T-helper 1 cell treated with Interleukin-12 subunit alpha and Interleukin-12 subunit beta and Interleukin-4 antibody, amounts not matched to agents 30 ng/mL and 1 ng/mL, for 36 hours (primary cell): ENCODE results near the gene GIMAP8. TPM values are rescaled to one million over a fixed set of nuclear protein-coding genes. Genes with fewer than 3 reads are reported as not detected.
"Not testable (repeated sequence)": the region's sequence is repeated elsewhere in the genome, so short reads cannot be mapped to it uniquely, and the experiment has no call there.

Source experiments
- intact Hi-C: fragments of 100-400 bp; cut with micrococcal nuclease; formaldehyde crosslinking; loops from one replicate; pipeline ENCODE4 v1.15.1; 2024
- total RNA-seq: library from RNA; stranded (reverse); gene quantifications from 2 replicates; pipeline ENCODE4 v1.2.3, GENCODE V29; 2022

GIMAP8 gene
- total RNA-seq, 1 donor from 2014 or later, result 54.5 TPM

DNA sequence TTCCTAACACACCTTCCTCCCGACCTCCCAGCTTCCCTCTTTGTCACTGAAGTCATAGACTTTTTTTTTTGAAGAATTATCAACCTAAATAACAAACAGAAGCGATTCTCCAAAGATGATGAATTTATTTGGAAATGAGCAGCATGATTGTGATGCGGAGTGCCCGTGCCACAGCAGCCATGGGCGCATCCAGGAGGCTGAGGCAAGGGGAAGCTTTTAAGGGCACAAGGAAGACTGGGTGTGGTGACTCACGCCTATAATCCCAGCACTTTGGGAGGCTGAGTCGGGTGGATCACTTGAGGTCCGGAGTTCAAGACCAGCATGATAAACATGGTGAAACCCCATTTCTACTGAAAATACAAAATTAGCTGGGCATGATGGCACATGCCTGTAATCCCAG, 16.2 kb upstream of the GIMAP8 start:
- intact Hi-C loops, result loop anchor here (2.0 kb wide), 1 partner anchor 27 kb away; no protein-coding TSS in a partner anchor

DNA sequence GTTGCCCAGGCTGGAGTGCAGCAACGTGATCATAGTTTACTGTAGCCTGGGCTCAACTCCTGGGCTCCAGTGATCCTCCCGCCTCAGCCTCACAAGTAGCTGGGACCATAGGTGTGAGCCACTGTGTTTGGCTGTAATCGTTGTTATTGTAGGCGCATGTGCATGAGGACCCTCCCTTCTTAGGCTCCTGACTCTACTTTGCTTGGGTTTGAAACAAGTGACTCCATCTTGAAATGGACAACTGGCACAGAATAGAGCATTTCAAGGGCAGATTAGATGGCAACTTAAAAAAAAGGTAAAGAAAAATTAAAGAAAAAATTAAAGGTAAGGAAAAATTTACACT, 15.4 kb upstream of the GIMAP8 start:
- intact Hi-C loops, result loop anchor here (2.0 kb wide), 1 partner anchor 28 kb away; no protein-coding TSS in a partner anchor

DNA sequence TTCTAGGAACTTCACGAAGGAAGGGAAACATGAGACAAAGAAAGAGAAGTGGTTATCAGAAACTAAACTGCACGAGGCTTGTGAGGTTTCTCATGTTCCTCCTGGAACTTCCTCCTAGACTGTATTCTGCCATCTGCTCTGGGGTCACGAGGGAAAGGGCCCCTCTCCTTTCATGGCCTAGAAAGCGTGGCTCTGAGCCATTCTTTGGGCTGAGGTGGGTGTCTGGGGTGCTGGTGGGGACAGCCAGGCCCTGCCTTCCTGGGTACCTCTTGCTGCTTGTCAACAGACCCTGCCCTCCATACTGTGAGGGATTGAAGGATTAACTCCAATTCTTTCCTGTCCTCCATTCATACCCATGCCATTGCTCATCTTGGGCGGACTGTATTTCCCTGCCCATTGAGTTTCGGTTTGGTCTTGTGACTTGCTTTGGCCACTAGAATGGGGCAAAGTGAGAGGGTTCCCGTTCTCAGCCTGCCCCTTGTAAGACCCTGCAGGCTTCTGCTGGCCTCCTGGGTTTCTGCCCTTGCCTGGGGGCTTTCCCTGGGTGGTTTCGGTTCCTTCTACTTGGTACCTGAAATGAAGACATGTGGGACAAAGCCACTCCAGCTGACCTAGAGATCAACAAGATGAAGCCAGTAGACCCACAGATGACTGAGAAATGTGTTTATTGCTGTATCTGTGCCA, 14.9 kb upstream of the GIMAP8 start:
- intact Hi-C loops, result loop anchor here (2.0 kb wide), 1 partner anchor 29 kb away; no protein-coding TSS in a partner anchor

DNA sequence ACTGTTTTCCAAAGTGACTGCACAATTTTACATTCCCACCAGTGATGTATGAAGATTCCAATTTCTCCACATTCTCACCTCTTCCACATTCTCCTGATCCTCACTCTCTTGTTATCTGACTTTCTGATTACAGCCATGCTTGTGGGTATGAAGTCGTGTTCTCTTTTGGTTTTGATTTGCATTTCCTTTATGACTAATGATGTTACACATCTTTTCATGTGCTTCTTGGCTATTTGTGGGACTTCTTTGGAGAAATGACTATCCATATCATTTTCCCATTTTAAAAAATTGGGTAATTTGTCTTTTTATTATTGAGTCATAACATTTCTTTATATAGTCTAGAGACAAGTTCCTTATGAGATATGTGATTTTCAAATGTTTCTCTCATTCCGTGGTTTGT, 10.5 kb upstream of the GIMAP8 start:
- intact Hi-C loops, result loop anchor here (10.0 kb wide), 1 partner anchor 545 kb away; no protein-coding TSS in a partner anchor

DNA sequence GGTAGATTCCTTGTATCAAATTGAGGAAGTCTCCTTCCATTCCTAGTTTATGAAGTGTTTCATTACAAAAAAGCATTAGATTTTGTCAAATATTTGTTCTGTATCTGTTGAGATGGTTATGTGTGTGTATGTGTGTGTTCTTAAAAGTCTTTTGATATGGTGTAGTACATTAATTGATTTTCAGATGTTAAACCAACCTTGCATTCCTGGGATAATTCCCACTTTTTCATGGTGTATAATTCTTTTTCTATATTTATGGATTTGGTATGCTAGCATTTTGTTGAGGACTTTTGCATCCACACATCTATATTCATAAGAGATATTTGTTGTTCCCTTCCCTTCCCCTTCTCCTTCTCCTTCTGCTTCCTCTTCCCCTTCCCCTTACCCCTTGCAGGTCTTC, 8.9 kb upstream of the GIMAP8 start:
- intact Hi-C loops, result loop anchor here (10.0 kb wide), 1 partner anchor 543 kb away; no protein-coding TSS in a partner anchor

DNA sequence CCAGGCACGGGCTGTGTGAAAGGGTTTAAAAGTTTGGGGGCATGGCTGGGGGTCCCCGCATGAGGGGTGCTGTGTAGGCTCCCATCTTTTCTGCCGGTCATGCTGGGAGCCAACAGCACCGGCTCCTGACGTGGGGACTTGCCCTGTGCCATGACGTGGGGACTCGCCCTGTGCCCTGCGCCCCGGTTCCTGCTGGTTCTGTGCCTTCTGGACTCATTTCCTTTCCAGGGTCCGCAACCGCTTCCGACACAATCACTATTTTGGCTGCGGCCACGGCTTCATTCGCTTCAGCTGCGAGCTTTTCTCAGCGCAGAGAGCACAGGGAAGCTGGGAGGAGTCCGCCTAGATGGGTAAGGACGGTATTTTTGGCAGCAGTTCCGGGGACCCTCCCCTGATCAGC, 7.6 kb upstream of the GIMAP8 start:
- intact Hi-C loops, result loop anchor here (10.0 kb wide), 1 partner anchor 542 kb away; no protein-coding TSS in a partner anchor

DNA sequence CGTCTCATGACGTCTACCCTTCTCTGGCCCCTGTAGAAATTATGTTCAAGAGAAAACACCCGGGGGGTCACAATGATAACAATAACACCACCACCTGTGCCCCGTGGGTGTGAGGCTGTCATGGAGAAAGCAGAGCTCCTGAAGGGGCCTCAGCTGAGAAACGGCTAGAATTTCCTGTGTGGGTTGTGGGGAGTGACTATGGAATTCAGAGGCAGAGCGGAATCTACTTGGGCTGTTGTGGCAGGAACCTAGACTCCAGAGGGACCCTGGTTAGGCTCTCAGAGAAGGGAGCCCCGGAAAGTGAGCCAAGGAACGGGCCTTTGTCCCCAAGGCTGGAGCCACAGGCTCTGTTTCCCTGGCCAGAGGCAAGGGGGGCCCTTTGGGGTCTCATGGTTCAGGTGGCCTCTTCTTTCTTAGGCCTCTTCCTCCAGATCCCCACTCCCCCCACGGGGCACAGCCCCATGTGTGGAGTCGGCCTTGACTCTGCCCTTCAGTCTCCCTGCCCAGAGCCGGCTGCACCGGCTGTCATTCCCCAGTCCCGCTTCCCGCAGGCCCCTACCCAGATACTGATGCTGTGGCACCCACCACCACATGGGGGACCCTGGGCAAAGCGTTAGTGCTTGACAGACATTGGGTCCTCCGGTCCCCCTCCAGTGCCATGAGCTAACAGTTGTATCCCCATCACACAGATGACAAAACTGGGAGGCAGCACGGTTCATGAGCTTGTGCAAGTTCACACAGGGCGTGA, 6.5 kb upstream of the GIMAP8 start:
- intact Hi-C loops, result loop anchor here (10.0 kb wide), 1 partner anchor 541 kb away; no protein-coding TSS in a partner anchor

DNA sequence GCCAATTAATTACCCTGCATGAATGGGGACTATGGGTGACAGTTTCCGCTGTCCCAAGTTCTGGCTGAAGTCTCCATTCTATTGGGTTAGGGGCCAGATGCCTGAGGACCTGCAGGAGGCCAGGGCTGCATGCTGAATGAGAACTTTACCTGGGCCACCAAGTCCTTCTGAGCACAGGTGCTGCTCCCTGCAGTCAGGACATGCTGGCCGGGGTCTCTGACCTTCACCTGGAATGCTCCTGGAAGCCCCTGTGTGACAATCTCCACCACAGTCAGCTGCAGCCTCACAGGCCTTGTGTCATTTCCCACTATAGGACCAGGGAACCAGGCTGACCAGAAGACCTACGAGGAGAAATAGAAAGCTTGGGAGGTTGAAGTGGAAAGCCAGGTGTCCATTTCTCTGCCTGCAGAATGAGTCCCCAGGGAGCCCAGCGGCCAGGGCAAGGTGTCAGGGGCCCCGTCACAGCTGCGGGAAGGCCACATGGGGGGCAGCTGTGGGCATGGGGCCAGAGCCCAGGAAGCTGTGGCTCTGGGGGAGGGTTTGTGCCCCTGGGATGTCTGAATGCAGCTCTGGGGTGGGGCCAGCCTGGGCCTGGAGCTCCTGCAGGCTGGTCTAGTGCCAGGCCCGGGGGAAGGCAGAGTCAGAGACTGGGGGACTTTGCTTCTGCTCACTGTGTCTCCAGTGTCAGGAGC, 5.6 kb upstream of the GIMAP8 start:
- intact Hi-C loops, result loop anchor here (10.0 kb wide), 1 partner anchor 540 kb away; no protein-coding TSS in a partner anchor

DNA sequence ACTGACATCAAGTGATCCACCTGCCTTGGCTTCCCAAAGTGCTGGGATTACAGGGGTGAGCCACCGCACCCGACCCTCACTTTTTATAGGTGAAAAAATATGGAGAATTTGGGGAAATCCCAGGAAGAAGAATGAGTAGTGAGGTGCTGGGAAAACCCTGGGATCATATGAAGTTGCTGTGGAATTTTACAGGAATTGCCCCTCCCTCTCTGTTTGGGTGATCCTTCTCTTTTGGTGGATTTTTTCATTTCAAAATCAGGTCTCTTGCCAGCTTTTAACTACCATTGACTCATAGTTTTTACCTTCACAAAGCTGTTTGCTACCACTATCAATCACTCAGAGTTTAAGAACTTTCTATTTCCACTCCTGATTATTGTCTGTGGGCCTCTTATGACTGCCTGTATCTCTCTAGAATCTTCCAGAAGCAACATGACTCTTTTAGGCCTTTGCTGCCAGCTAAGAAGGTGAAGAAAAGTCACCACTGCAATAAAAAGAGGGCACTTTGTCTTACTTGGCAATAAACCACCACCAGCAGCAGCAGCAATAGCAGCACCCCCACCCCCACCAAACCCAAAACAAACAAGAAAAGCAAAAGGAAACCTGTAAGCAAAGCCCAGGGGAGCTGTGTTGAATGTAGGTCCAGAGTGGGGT, 4.0 kb upstream of the GIMAP8 start:
- intact Hi-C loops, result loop anchor here (10.0 kb wide), 1 partner anchor 538 kb away; no protein-coding TSS in a partner anchor

DNA sequence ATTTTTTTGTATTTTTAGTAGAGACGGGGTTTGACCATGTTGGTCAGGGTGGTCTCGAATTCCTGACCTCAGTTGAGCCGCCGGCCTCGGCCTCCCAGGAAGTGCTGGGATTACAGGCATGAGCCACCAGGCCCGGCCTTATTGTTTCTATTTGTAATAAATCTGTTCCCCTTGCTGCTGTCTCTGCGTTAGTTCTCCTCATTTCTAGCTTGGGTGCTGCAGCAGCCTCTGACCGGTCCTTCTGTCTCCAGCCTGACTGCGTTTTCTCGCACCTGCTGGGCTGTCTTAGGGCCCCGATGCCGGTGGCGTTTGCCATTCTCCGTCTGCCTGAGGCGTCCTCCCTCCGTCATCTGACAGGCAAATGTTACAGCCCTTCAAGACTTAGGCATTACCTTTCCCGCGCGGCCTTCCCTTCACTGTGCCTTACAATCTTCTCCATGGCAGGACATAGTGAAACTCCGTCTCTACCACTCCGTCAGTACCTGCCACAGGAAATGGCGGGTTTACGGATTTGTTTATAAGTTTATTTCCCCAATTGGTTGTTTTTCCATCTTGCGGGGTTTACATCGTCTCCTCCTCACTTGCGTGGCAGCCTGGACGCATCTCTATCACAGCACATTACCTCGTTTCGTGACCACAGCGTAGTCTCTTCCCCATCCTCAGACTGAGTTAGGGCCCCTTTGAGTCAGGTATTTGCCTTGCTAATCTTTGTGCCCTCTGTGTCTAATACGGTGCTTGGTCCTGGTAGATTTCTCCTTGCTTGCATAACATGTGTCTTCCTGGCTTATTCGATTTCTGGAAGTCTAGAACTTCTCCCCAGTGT, 2.3 kb upstream of the GIMAP8 start:
- intact Hi-C loops, result loop anchor here (1.0 to 10.0 kb wide), 5 partner anchors 162 to 537 kb away; partner anchors contain the start of gene GIMAP1

DNA sequence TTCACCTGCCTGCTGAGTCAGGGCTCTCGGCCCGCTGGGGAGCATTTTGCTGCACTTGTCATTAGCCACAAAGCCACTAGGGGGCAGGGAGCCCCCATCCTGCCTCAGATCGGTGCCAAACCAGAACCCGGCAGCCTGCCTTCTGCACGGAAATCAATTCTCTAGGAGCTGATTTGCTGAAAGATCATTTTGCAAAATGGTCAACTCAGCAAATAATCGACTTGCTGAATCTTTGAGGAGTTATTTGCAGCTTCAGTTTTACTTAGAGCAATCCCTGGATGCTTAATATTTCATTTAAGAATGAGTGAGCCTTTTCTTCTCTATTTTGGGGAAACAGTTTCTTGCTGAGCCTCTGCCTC, 1.7 kb upstream of the GIMAP8 start:
- intact Hi-C loops, result loop anchor here (1.0 to 10.0 kb wide), 5 partner anchors 162 to 536 kb away; partner anchors contain the start of gene GIMAP1

DNA sequence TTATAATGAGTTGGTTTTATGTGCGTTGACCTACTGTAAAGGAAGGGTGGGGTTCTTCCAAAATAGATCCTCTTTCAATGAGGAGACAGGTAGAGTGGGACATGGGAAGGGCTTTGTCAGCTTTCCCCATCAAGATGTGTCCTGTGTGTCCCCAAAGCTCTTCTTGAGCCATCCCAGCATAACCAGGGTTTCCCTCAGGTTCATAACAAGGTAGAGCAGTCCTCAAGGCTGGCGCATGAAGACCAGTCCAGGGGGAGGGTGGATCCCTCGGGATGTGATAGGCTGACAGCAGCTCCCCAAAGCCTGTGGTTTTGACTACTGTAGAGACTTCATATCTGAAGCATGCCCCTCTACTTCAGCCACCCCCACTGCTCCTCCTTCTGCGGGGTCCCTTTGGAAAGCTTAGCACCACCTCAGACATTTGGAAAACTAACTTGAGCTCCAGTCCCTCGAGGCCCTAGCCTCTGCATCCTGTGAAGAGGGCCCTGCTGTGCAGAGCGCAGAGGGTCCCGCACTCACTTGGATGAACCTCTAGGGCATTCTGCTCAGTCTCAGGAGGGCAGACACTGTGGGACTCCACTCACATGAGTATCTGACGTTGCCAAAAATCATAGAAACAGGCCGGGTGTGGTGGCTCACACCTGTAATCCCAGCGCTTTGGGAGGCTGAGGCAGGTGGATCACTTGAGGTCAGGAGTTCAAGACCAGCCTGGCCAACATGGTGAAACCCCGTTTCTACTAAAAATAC, 1.1 kb upstream of the GIMAP8 start:
- intact Hi-C loops, result loop anchor here (10.0 kb wide), 1 partner anchor 535 kb away; no protein-coding TSS in a partner anchor

DNA sequence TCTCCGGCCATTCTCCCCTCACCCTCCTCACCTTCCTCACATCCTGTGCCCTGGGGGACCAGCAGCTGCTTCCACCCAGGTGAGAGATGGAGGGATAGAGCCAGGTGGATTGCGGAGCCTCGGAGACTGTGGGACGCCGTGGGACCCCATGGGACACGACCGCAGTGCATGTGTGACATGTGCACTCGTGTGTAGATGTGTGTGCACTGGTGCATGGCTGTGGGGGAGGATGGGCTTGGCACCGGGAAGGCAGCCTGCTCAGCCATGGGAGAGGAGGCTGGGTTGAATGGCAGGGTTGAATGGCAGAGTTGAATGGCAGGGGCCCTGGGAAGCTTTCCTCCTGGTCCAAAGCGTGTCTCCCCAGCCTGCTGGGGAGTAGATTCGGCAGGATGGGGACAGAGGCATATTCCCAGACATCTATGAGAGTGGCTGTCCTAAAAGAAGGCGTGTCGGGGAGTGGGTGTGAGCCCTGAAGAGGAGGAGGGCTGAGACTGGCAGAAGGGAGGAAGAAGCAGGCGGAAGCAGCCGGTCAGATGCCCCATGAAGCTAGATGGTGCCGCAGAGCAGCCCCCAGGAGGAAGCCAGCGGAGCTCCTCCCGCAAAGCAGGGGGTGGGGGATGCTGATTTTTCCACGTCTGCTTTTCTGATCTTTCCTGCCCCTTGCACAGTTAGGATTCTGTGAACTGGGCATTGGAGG, 815 bp downstream of the GIMAP8 start:
- intact Hi-C loops, result loop anchor here (2.0 kb wide), 2 partner anchors 44 to 72 kb away; partner anchors contain the start of gene ZNF775

DNA sequence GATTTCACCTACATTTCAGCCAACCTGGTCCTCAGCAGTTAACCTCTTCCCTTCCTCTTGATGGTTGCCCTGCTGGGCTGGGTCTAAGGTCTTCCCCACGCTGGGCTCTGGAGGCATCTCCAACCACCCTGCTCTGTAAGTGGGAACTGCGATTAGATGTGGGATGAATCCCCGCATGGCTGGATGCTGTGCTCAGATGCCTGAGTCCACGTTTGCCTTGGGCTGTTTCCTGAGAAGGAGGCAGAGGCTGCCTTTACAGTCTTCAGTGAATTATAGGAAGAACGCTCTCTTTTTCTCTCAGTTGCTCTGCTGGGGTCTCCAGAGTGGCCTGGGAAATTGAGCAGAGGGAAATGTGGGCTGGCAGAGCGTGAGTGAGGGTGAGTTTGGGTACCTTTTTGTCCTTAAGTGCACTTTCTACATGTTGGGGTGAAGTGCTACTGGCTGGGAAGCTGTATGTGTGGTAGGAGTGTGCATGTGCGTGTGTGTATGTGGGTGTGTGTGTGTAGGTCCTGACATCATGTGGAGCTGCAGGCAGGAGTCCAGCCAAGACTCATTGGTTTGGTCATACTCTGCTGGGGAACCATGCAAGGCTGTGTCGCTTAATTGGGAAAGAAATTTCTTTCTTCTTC, 1.5 kb downstream of the GIMAP8 start:
- intact Hi-C loops, result loop anchor here (2.0 kb wide), 2 partner anchors 45 to 73 kb away; partner anchors contain the start of gene ZNF775

DNA sequence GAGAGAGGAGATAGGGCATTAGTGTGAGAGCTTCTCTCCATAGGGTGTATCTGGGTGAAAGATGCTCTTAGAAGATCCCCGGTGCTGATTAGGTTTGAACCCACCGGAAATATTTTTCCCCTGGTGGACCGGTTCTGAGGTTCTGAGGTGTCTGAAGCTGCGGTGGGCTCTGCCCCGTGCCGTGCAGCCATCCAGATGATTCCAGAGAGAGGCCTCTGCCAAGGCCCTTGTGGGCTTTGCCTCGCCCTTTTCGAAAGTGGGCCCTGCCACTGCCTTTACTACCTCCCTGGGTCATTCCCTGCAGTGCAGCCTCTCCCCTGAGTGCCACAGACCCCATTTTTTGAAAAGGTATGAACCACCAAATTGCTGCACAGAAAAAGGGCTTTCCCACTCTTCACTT, 2.8 kb downstream of the GIMAP8 start:
- intact Hi-C loops, result no loop called here

DNA sequence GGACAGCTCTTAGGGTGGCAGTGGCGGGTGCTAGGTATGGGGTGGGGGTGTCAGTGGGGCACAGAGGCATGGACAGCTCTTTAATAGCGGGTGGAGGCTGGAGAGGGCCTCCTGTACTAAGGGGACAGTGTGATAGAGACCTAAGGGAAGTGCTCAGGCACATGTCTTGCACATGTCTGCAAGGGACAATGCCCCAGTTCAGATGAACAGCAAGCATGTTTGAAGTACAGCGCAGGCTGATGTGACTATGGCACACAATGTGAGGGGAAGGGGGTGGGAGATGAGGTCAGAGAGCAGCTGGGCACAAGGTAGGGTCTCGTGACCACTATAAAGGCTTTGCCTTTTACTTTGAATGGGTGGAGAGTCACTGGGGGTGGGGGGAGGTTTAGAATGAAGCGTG, 3.5 kb downstream of the GIMAP8 start:
- intact Hi-C loops, result no loop called here

DNA sequence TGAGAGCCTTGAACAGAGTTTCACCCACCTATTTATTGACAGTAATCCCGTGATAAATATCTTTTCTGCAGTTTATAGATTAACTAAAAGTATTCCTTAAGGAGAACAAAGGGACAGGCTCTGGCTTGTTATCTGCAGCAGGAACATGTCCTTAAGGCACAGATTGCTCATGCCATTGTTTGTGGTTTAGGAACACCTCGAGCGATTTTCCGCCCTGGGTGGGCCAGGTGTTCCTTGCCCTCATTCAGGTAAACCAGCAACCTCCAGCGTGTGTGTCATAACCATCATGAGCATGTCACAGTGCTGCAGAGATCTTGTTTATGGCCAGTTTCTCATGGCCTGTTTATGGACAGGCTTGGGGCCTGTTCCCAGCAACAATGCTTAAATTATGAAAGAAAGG, 6.6 kb downstream of the GIMAP8 start:
- intact Hi-C loops, result not testable (repeated sequence)

DNA sequence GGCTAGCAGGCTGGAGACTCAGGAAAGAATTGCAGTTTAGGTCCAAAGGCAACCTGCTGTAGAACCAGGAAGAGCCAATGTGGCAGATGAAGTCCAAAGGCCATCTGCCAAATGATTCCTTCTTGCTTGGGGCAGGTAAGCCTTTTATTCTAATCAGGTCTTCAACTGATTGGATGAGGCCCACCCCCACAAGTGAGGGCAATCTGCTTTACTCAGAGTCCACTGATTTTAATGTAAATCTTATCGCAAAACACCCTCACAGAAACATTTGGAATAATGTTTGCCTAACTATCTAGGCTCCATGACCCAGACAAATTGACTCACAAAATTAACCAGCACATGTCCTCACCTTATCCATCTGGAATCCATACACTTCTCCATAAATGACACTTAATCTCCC, 7.8 kb downstream of the GIMAP8 start:
- intact Hi-C loops, result no loop called here
